Left ventricle myocardium inferior (tissue), 1 donor: ENCODE data around the gene SPTBN5. TPM values are rescaled to one million over a fixed set of nuclear protein-coding genes. Genes with fewer than 3 reads are reported as not detected.
A peak's percentile ranks its signal among the peaks of the same experiment; 100 is the strongest.

Experiments
- DNase-seq: peaks from one replicate; pipeline ENCODE4 v3.0.0-alpha.2; 2020
- H3K27ac ChIP-seq: fragments of 200-600 bp; replicated peaks from 2 replicates; pipeline ENCODE4 v1.8.0; 2021
- H3K27me3 ChIP-seq: fragments of 200-600 bp; 2 replicates; pipeline ENCODE4 v1.8.0; 2021; ENCODE audit warnings: low read depth
- H3K36me3 ChIP-seq: fragments of 200-600 bp; 2 replicates; pipeline ENCODE4 v1.8.0; 2021
- H3K4me1 ChIP-seq: fragments of 200-600 bp; 2 replicates; pipeline ENCODE4 v1.8.0; 2021
- H3K4me3 ChIP-seq: fragments of 200-600 bp; 2 replicates; pipeline ENCODE4 v1.8.0; 2021; ENCODE audit warnings: mild to moderate bottlenecking, moderate library complexity
- H3K9me3 ChIP-seq: fragments of 200-600 bp; replicated peaks from 2 replicates; pipeline ENCODE4 v1.8.0; 2021
- intact Hi-C: fragments of 100-400 bp; cut with micrococcal nuclease; formaldehyde crosslinking; loops from one replicate; pipeline ENCODE4 v1.11.0; 2022
- total RNA-seq: library from RNA; stranded (reverse); fragmentation: NEBNext Ultra II Directional; extraction: Animal tissue kit (Norgen Biotek cat#: 25700); gene quantifications from one replicate; pipeline ENCODE4 v1.2.1, GENCODE V29; 2021
- TF ChIP-seq, protein P1 (sequence below): fragments of 200-600 bp; IDR thresholded peaks from 2 replicates; pipeline ENCODE4 v1.8.0; 2021; ENCODE audit warnings: antibody characterized with exemption, mild to moderate bottlenecking, borderline replicate concordance
- donor health status: DM: no; HTN: yes; CAD: no; lungs with severe emphysema.

SPTBN5 gene
- total RNA-seq, 1 donor from 2014 or later: 2.7 TPM

- no peaks in the 10 kb centered on the region for H3K9me3 ChIP-seq
- H3K4me1 ChIP-seq: peaks cover 100% of the 10 kb centered on the region
- H3K4me3 ChIP-seq: no peak overlapping the region
- intact Hi-C loops: no loop called here
- DNase-seq: peak; percentile 64
- peak overlapping the region; percentile 89 for H3K27ac ChIP-seq
- TF ChIP-seq, protein P1, sequence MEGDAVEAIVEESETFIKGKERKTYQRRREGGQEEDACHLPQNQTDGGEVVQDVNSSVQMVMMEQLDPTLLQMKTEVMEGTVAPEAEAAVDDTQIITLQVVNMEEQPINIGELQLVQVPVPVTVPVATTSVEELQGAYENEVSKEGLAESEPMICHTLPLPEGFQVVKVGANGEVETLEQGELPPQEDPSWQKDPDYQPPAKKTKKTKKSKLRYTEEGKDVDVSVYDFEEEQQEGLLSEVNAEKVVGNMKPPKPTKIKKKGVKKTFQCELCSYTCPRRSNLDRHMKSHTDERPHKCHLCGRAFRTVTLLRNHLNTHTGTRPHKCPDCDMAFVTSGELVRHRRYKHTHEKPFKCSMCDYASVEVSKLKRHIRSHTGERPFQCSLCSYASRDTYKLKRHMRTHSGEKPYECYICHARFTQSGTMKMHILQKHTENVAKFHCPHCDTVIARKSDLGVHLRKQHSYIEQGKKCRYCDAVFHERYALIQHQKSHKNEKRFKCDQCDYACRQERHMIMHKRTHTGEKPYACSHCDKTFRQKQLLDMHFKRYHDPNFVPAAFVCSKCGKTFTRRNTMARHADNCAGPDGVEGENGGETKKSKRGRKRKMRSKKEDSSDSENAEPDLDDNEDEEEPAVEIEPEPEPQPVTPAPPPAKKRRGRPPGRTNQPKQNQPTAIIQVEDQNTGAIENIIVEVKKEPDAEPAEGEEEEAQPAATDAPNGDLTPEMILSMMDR: peak; percentile 46
- peaks cover 5% of the 10 kb centered on the region for H3K36me3 ChIP-seq
- no peaks in the 10 kb centered on the region for H3K27me3 ChIP-seq
These were observed 36.5 kb upstream of the SPTBN5 start for GRCh38 chr15:41930221-41930866.

DNA sequence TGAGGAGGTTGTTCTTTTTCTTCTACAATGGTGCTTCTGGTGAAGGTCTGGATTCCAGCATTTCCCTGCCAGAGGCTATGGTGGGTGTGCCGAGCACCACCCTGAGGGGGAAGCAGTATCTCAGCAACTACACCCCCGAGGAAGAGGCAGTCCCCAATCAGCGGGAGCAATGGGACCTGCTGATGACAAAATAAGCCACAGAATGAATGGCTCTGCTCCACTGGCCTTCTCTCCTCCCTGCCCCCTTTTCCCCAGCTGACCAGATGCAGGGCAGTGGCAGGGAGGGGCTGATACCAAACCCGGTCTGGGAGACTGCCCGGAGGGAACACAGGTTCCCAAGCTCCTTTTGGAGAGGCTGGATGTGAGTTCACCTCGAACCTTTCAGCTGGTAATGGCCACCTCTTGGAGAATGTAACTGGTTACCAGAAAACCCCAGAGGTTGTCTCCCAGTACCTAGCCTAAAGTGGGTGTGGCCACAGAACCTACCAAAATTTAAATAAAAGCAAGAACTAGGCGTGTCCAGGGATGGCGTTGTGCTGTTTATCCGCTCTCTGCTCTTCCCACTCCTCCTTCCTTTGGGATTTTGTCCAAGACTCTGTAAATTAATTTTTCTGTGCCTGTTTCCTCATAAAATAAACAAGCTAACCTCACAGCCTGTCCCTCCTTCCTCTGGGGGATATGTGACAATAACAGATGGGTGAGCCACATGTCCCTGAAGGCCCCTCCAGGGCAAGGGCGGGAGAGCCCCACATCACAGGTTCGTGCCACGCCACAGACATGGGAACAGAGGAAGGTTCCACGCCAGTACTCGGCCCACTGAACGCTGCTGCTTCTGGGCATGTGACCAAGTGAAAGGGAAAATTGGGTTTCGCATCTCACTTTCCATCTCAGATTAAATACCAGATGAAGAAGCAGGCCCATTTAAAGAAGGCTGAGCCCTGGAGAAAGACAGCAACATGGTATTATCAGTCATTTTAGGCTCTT, 35.1 kb upstream of the SPTBN5 start:
- Histone ChIP-seq H3K27ac (peak overlapping the region; percentile 89), H3K36me3 (peaks cover 11% of the 10 kb centered on the region), H3K4me1 (peaks cover 100% of the 10 kb centered on the region), H3K9me3 (no peaks in the 10 kb centered on the region), H3K27me3 (no peaks in the 10 kb centered on the region), H3K4me3 (no peak overlapping the region)
- intact Hi-C loops: no loop called here
- TF ChIP-seq, protein P1: no peak
- DNase-seq: peak; percentile 63

- peak overlapping the region; percentile 89 for H3K27ac ChIP-seq
- peaks cover 11% of the 10 kb centered on the region for H3K36me3 ChIP-seq
- H3K4me1 ChIP-seq: peaks cover 100% of the 10 kb centered on the region
- TF ChIP-seq, protein P1: no peak
- DNase-seq: no peak
- no peaks in the 10 kb centered on the region for H3K9me3 ChIP-seq
- H3K4me3 ChIP-seq: no peak overlapping the region
- no peaks in the 10 kb centered on the region for H3K27me3 ChIP-seq
- intact Hi-C loops: no loop called here
These were observed 34.2 kb upstream of the SPTBN5 start for GRCh38 chr15:41928100-41928499.

- H3K4me3 ChIP-seq: no peak overlapping the region
- intact Hi-C loops: no loop called here
- H3K9me3 ChIP-seq: no peaks in the 10 kb centered on the region
- H3K36me3 ChIP-seq: peaks cover 11% of the 10 kb centered on the region
- H3K4me1 ChIP-seq: peaks cover 100% of the 10 kb centered on the region
- TF ChIP-seq, protein P1: no peak
- no peaks in the 10 kb centered on the region for H3K27me3 ChIP-seq
- no peak for DNase-seq
- peak overlapping the region; percentile 89 for H3K27ac ChIP-seq
These were observed 33.7 kb upstream of the SPTBN5 start for GRCh38 chr15:41927536-41927935.

- intact Hi-C loops: no loop called here
- peaks cover 100% of the 10 kb centered on the region for H3K4me1 ChIP-seq
These were observed 32.6 kb upstream of the SPTBN5 start for GRCh38 chr15:41926185-41927056.

More at GRCh38 chr15:41926185-41927056, 32.6 kb upstream of the SPTBN5 start:
- Histone ChIP-seq H3K36me3 (peaks cover 6% of the 10 kb centered on the region), H3K9me3 (no peaks in the 10 kb centered on the region), H3K4me3 (no peak overlapping the region), H3K27ac (peak overlapping the region; percentile 89), H3K27me3 (no peaks in the 10 kb centered on the region)
- DNase-seq: no peak
- TF ChIP-seq, protein P1: no peak
